Stimulated activated CD4-positive, alpha-beta T cell treated with anti-CD3 and anti-CD28 coated beads, Interleukin-2, amount 100 ng/mL, for 48 hours (primary cell): ENCODE results near the gene SNRPA.
"Not testable (repeated sequence)": the region's sequence is repeated elsewhere in the genome, so short reads cannot be mapped to it uniquely, and the experiment has no call there.

Experiments used
- DNase-seq, 2 donors: peaks; one replicate each; pipeline ENCODE4 v3.0.0-alpha.2; 2020

The SNRPA gene

GRCh38 chr19:40721936-40722661 lies 28.9 kb upstream of the SNRPA start:
- no peak for DNase-seq

- no peak for DNase-seq
These were observed 27.2 kb upstream of the SNRPA start for GRCh38 chr19:40723661-40724254.

GRCh38 chr19:40724315-40724714 lies 26.7 kb upstream of the SNRPA start:
- DNase-seq: no peak

GRCh38 chr19:40724855-40725254 lies 26.1 kb upstream of the SNRPA start:
- no peak for DNase-seq

GRCh38 chr19:40726279-40726678 lies 24.7 kb upstream of the SNRPA start:
- DNase-seq: no peak

- DNase-seq: not testable (repeated sequence)
These were observed 20.9 kb upstream of the SNRPA start for GRCh38 chr19:40730065-40730464.

- not testable (repeated sequence) for DNase-seq
These were observed 18.7 kb upstream of the SNRPA start for GRCh38 chr19:40732304-40732703.

GRCh38 chr19:40733149-40733548 lies 17.9 kb upstream of the SNRPA start:
- DNase-seq: no peak

GRCh38 chr19:40735013-40735771 lies 15.8 kb upstream of the SNRPA start:
- DNase-seq: no peak

GRCh38 chr19:40736661-40737060 lies 14.3 kb upstream of the SNRPA start:
- no peak for DNase-seq

- no peak for DNase-seq
These were observed 13.8 kb upstream of the SNRPA start for GRCh38 chr19:40737102-40737644.

GRCh38 chr19:40739030-40739839 lies 11.8 kb upstream of the SNRPA start:
- no peak for DNase-seq

- no peak for DNase-seq
These were observed 10.9 kb upstream of the SNRPA start for GRCh38 chr19:40739871-40740703.

- no peak for DNase-seq
These were observed 10.3 kb upstream of the SNRPA start for GRCh38 chr19:40740747-40741146.

- DNase-seq: no peak
These were observed 9.2 kb upstream of the SNRPA start for GRCh38 chr19:40741527-40742390.

- DNase-seq: no peak
These were observed 8.5 kb upstream of the SNRPA start for GRCh38 chr19:40742477-40742876.

GRCh38 chr19:40742886-40743285 lies 8.1 kb upstream of the SNRPA start:
- DNase-seq: no peak

- DNase-seq: no peak
These were observed 7.1 kb upstream of the SNRPA start for GRCh38 chr19:40743926-40744325.

- DNase-seq: no peak
These were observed 6.2 kb upstream of the SNRPA start for GRCh38 chr19:40744554-40745401.

GRCh38 chr19:40745402-40745780 lies 5.6 kb upstream of the SNRPA start:
- no peak for DNase-seq
